PC-9 (cell line): ENCODE data around the gene YPEL3.

ENCODE experiments used
- EZH2 ChIP-seq: fragments of 200-600 bp; sonication (generic); IDR thresholded peaks from 2 replicates; pipeline ENCODE4 v1.8.0; 2017; ENCODE audit warnings: antibody characterized with exemption, low read depth
- TF ChIP-seq, protein P1 (sequence below): fragments of 200-600 bp; sonication (generic); conservative IDR thresholded peaks from 2 replicates; pipeline ENCODE4 v1.6.1; 2017; ENCODE audit warnings: mixed run types, antibody characterized with exemption, mild to moderate bottlenecking, moderate library complexity

DNA sequence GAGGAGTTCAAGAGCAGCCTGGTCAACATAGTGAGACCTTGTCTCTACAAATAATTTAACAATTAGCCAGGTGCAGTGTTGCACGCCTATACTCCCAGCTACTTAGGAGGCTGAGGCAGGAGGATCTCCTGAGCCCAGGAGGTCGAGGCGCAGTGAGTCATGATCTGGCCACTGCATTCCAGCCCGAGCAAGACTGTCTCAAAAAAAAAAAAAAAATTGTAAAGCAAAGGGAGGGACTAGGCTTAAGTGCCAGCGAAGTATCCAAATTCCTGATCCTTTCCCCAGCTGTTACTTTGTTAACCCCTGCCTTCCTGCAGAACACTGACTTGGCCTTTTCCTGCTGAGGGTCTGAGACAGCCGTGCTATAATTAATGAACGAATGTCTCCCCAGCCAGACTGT is 14.6 kb upstream of the YPEL3 start:
- TF ChIP-seq EZH2 = no peak
- TF ChIP-seq, protein P1, sequence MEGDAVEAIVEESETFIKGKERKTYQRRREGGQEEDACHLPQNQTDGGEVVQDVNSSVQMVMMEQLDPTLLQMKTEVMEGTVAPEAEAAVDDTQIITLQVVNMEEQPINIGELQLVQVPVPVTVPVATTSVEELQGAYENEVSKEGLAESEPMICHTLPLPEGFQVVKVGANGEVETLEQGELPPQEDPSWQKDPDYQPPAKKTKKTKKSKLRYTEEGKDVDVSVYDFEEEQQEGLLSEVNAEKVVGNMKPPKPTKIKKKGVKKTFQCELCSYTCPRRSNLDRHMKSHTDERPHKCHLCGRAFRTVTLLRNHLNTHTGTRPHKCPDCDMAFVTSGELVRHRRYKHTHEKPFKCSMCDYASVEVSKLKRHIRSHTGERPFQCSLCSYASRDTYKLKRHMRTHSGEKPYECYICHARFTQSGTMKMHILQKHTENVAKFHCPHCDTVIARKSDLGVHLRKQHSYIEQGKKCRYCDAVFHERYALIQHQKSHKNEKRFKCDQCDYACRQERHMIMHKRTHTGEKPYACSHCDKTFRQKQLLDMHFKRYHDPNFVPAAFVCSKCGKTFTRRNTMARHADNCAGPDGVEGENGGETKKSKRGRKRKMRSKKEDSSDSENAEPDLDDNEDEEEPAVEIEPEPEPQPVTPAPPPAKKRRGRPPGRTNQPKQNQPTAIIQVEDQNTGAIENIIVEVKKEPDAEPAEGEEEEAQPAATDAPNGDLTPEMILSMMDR = no peak
